Measurements from ENCODE around the gene DGKZ. TPM values are rescaled to one million over a fixed set of nuclear protein-coding genes. Genes with fewer than 3 reads are reported as not detected.

The DGKZ gene
- total RNA-seq, 2 donors from 2014 or later: 79.4 to 86.4 TPM

GRCh38 chr11:46356924-46357482, 9.7 kb downstream of the DGKZ start:
- WGBS, 2 donors: 59 to 90% methylated on average over 7 of the region's 7 CpGs
- no peak overlapping the region for H3K4me3 ChIP-seq
- peak overlapping the region; percentile 67 to 69 (median 68) for H3K27ac ChIP-seq
- no peaks in the 10 kb centered on the region for H3K27me3 ChIP-seq
- DNase-seq (no peak), ATAC-seq (no peak)
- peaks cover 55% of the 10 kb centered on the region for H3K4me1 ChIP-seq
- no peaks in the 10 kb centered on the region for H3K36me3 ChIP-seq (replicated peaks in 1 of 2; ENCODE audit: insufficient read depth in 1 of 2, low read depth in 2 of 2)
- intact Hi-C loops (cut with DNase I): no loop called here
- no peaks in the 10 kb centered on the region for H3K9me3 ChIP-seq
- no peak for TF ChIP-seq CTCF (IDR thresholded peaks at IDR 0.05)
- no peak for TF ChIP-seq POLR2A (IDR thresholded peaks at IDR 0.05)

GRCh38 chr11:46357483-46357936, 10.2 kb downstream of the DGKZ start:
- TF ChIP-seq CTCF (IDR thresholded peaks at IDR 0.05) (peak in 1 of 7 experiments; percentile 9), POLR2A (IDR thresholded peaks at IDR 0.05) (peak; percentile 27 to 61 (median 55))
- no peaks in the 10 kb centered on the region for H3K9me3 ChIP-seq
- no peak overlapping the region for H3K4me3 ChIP-seq
- H3K27ac ChIP-seq: peak overlapping the region; percentile 67 to 69 (median 68)
- H3K27me3 ChIP-seq: no peaks in the 10 kb centered on the region
- 22 to 38% methylated on average over 2 to 11 of the region's 11 CpGs for WGBS, 2 donors
- ATAC-seq (peak; percentile 88), DNase-seq (peak; percentile 81 to 91 (median 90))
- intact Hi-C loops (cut with DNase I): no loop called here
- H3K36me3 ChIP-seq (replicated peaks in 1 of 2; ENCODE audit: insufficient read depth in 1 of 2, low read depth in 2 of 2): no peaks in the 10 kb centered on the region
- H3K4me1 ChIP-seq: peaks cover 55% of the 10 kb centered on the region

- no peaks in the 10 kb centered on the region for H3K36me3 ChIP-seq (replicated peaks in 1 of 2; ENCODE audit: insufficient read depth in 1 of 2, low read depth in 2 of 2)
- no peak overlapping the region for H3K4me3 ChIP-seq
- intact Hi-C loops (cut with DNase I): no loop called here
- no peak overlapping the region for H3K27ac ChIP-seq
- H3K4me1 ChIP-seq: peaks cover 60% of the 10 kb centered on the region
- ATAC-seq (no peak), DNase-seq (no peak)
- no peaks in the 10 kb centered on the region for H3K27me3 ChIP-seq
- TF ChIP-seq POLR2A (IDR thresholded peaks at IDR 0.05) (no peak), CTCF (IDR thresholded peaks at IDR 0.05) (no peak)
- H3K9me3 ChIP-seq: no peaks in the 10 kb centered on the region
- 77 to 78% methylated on average over 1 of the region's 1 CpG for WGBS, 2 donors
These were observed 12.7 kb downstream of the DGKZ start for GRCh38 chr11:46359953-46360352.

- DNase-seq: no peak
- Histone ChIP-seq H3K4me1 (peaks cover 60% of the 10 kb centered on the region), H3K27ac (peak overlapping the region in 2 of 4 donors; percentile 58 to 73), H3K4me3 (no peak overlapping the region), H3K9me3 (no peaks in the 10 kb centered on the region), H3K36me3 (replicated peaks in 1 of 2; ENCODE audit: insufficient read depth in 1 of 2, low read depth in 2 of 2) (no peaks in the 10 kb centered on the region), H3K27me3 (no peaks in the 10 kb centered on the region)
- TF ChIP-seq CTCF (IDR thresholded peaks at IDR 0.05) (no peak), POLR2A (IDR thresholded peaks at IDR 0.05) (no peak)
- ATAC-seq: no peak
- intact Hi-C loops (cut with DNase I): no loop called here
- 48 to 68% methylated on average over 7 of the region's 7 CpGs for WGBS, 2 donors
These were observed 13.6 kb downstream of the DGKZ start for GRCh38 chr11:46360878-46361277.
